ENCODE measurements around the gene UBXN7. TPM values are rescaled to one million over a fixed set of nuclear protein-coding genes. Genes with fewer than 3 reads are reported as not detected.
A peak's percentile ranks its signal among the peaks of the same experiment; 100 is the strongest.
"Not testable (repeated sequence)": the region's sequence is repeated elsewhere in the genome, so short reads cannot be mapped to it uniquely, and the experiment has no call there.

Gene UBXN7
- total RNA-seq, 1 donor from 2014 or later, result 15.1 TPM

DNA sequence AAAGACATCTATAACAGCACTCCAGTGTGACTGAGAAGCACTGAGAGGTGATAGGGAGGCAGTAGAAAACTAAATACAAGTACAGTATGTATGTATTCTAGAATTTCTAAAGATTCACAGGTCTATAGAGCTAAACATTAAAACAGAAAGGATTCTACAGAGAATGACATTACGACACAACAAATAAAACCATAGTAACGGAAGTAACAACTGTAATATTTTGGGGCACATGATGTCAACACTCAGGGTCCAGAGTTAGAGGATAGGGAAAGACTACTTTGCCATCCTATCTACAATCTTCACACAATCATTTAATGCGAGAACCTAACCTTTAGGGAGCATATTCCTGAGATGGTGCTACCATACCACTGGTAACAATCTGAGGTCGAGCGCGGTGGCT is 13.6 kb downstream of the UBXN7 start:
- no peak for DNase-seq (ENCODE audit: low read depth in 2 of 2)

DNA sequence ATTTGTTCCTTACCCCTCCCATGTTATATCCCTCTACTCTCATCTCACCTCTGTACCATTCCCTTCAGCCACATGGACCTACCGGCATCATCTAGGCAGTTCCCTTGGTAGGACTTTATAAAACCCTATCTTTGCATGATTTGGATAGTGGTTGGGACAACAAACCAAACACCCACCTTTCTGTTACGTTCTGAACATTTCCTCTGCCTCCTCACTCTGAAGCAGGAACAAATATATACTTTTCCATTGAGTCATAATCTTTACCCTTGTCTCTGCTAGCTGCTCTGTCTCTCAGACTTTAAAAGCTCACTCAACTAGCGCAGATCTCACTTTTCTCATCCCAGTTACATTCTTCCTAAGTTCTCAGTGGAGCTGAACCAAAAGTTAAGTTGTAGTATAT is 17.8 kb downstream of the UBXN7 start:
- DNase-seq (ENCODE audit: low read depth in 2 of 2), result peak in 1 of 2 donors; percentile 16

DNA sequence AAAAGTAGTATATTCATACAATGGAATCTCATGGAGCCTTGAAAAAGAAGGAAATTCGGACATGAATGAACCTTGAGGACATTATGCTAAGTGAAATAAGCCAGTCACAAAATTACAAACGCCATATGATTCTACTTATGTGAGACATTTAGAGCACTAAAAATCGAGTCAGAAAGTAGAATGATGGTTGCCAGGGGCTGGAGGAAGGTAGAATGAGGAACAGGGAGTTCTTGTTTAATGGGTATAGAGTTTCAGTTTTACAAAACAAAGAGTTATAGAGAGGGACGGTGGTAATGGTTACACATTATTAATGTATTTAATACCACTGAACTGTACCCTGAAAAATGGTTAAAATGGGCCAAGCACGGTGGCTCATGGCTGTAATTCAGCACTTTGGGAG is 19.5 kb downstream of the UBXN7 start:
- DNase-seq (ENCODE audit: low read depth in 2 of 2), result no peak

DNA sequence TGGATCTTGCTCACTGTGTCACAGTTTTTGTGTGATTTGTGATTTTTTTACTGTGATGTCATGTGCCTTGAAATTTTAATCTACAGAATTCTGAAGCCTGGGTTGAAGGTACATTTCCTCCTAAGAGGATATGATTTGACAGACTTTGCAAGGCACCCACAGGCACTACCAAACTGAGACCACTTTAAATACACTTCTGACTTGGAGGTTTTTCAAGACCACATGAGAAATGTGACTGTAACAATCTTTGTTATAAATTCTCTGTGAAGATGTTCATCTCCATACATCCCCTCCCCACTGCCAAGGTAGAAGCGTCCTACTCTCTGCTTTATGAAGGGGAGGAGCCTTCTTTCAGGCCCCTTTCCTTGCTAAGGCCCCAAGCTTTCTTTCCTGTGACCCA is 22.8 kb downstream of the UBXN7 start:
- DNase-seq (ENCODE audit: low read depth in 2 of 2), result no peak

- no peak for DNase-seq (ENCODE audit: low read depth in 2 of 2)
These were observed 23.5 kb downstream of the UBXN7 start for GRCh38 chr3:196408565-196409300.

DNA sequence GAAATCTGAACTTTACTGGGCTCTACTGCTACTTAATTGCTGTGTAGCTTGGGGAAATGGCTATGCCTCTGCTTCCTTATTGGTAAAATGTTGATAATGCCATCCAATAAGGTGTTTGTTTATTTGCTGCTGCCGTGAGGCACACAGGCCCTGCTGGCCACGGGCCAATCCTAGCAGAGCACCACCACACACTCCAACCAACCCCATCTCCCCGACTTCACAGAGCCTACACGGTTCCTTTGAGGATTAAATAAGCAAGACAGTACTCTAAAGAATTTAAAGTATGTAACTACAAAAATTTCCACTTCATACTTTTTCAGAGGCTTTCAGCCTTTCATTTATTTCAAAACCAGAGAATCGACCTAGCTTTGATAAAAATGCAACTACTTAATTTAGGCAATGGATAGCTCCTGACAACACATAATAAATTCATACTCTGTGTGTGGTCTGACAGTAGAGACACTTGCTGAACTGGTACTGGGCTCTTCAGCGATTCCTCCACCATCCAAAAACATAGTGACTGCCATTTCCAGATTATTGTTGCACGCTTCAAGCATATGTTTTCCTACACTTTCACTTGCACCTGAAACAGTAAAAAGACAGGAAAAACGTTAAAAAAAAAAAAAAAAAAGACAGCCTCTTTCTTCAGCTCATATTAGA is 25.3 kb downstream of the UBXN7 start:
- no peak for DNase-seq (ENCODE audit: low read depth in 2 of 2)

DNA sequence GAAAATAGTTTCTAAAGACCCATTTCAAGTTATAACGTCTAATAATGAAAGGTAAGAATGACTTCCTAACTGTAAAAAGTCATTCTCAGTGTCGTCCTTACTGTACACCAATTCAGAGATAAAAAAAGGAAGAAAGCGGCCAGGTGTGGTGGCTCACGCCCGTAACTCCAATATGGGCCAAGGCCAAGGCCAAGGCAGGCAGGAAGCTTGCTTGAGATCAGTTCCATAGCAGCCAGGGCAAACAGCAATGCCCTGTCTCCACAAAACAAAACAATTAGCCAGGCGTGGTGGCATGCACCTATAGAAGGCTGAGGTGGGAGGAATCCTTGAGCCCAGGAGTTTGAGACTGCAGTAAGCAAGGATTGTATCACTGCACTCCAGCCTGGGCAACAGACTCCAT is 31.9 kb downstream of the UBXN7 start:
- no peak for DNase-seq (ENCODE audit: low read depth in 2 of 2)

- peak; percentile 10 to 17 for DNase-seq (ENCODE audit: low read depth in 2 of 2)
These were observed 32.7 kb downstream of the UBXN7 start for GRCh38 chr3:196399485-196399945.

GRCh38 chr3:196398782-196399181 is 33.4 kb downstream of the UBXN7 start:
- no peak for DNase-seq (ENCODE audit: low read depth in 2 of 2)

GRCh38 chr3:196397941-196398340 is 34.3 kb downstream of the UBXN7 start:
- DNase-seq (ENCODE audit: low read depth in 2 of 2), result no peak

DNA sequence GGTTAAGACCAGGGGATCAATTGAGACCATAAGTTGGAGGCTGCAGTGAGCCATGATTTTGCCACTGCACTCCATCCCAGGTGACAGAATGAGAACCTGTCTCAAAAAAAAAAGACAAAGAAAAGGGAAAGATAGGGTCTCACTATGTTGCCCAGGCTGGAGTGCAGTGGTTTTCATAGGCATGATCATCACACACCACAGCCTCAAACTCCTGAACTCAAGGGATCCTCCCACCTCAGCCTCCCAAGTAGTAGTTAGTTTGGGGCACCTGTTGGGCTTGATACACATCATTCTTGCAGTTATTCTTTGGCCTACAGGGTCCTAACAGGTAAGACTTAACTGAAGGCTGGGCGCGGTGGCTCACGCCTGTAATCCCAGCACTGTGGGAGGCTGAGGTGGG is 42.1 kb downstream of the UBXN7 start:
- no peak for DNase-seq (ENCODE audit: low read depth in 2 of 2)

DNA sequence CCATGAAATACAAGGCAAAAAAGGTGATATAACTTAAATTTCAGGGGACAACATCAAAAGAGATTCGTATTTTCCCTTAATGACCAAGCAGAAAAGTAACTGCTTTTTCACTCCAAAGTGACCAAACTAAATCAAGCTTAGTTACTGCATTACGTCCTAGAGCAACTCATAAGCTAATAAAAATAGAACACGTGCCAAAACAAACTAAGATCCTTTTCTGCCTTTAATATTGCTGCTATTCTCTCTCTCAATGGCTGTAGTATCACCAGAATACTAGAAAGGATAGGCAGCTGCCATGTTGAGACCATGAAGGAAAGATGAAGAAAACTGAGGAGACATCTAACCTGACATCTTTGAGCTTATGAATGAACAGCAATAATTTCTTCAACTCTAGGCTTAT is 43.3 kb downstream of the UBXN7 start:
- DNase-seq (ENCODE audit: low read depth in 2 of 2), result peak in 1 of 2 donors; percentile 48

- not testable (repeated sequence) for DNase-seq (ENCODE audit: low read depth in 2 of 2)
These were observed 44.3 kb downstream of the UBXN7 start for GRCh38 chr3:196387941-196388340.

DNA sequence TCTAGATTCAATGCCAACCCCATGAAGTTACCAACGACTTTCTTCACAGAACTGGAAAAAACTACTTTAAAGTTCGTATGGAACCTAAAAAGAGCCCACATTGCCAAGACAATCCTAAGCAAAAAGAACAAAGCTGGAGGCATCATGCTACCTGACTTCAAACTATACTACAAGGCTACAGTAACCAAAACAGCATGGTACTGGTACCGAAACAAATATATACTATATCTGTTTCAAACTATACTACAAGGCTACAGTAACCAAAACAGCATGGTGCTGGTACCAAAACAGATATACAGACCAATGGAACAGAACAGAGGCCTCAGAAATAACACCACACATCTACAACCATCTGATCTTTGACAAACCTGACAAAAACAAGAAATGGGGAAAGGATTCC is 45.4 kb downstream of the UBXN7 start:
- DNase-seq (ENCODE audit: low read depth in 2 of 2), result not testable (repeated sequence)

GRCh38 chr3:196386034-196386433 is 46.2 kb downstream of the UBXN7 start:
- DNase-seq (ENCODE audit: low read depth in 2 of 2), result not testable (repeated sequence)

DNA sequence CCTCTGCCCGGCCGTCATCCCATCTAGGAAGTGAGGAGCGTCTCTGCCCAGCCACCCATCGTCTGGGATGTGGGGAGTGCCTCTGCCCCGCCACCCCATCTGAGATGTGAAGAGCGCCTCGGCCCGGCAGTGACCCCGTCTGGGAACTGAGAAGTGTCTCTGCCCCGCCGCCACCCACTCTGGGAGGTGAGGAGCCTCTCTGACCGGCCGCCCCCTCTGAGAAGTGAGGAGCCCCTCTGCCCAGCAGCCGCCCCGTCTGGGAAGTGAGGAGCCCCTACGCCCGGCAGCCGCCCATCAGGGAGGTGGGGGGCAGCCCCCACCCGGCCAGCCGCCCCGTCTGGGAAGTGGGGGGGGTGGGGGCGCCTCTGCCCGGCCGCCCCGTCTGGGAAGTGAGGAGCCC is 46.8 kb downstream of the UBXN7 start:
- DNase-seq (ENCODE audit: low read depth in 2 of 2), result not testable (repeated sequence)

- DNase-seq (ENCODE audit: low read depth in 2 of 2), result no peak
These were observed 53.9 kb downstream of the UBXN7 start for GRCh38 chr3:196378146-196378841.

DNA sequence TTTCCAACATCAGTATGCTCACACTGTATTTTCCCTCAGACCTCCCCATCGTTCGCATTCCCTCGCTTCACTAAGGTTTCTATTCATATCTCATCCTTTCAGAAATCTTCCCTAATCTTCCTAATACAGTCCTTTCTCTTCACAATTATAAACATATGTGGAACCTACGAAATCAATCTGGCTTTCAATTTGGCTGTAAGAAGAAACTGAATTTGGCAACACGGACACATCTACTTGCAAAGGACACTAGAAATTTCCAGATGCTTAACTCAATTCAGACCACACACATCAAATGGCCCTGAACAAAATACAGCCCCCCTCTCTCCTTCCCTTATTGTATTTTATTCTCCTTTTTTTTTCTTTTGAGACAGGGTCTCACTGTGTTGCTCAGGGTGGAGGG is 54.9 kb downstream of the UBXN7 start:
- DNase-seq (ENCODE audit: low read depth in 2 of 2), result no peak

DNA sequence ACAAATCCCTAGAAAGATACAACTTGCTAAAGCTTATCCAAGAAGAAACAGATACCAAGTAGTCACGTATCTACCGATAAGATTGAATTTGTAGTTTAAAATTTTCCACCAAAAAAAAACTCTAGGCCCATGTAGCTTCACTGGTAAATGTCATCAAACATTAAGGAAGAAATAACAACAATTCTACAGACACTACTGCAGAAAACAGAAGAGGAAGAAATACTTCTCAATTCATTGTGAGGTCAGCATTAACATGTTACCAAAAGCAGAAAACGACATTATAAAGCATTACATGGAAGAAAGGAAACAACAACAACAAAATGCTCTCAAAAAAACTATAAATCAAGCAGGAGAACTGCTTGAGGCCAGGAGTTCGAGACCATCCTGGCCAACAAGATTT is 66.5 kb downstream of the UBXN7 start:
- no peak for DNase-seq (ENCODE audit: low read depth in 2 of 2)

DNA sequence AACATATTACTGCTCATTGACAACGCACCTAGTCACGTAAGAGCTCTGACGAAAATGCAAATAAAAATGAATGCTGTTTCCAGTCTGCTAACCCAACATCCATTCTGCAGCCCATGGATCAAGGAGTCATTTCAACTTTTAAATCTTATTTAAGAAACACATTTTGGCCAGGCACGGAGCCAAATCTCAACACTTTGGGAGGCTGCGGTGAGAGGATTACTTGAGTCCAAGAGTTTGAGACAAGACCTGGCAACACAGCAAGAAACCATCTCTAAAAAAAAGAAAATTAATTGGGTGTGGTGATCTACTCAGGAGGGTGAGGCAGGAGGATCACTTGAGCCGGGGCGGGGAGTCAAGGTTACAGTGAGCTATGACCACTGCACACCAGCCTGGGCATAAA is 71.6 kb downstream of the UBXN7 start:
- DNase-seq (ENCODE audit: low read depth in 2 of 2), result no peak

GRCh38 chr3:196358540-196358939 is 73.7 kb downstream of the UBXN7 start:
- not testable (repeated sequence) for DNase-seq (ENCODE audit: low read depth in 2 of 2)

- no peak for DNase-seq (ENCODE audit: low read depth in 2 of 2)
These were observed 74.3 kb downstream of the UBXN7 start for GRCh38 chr3:196357905-196358304.
